ENCODE measurements around the gene BACH2. TPM values are rescaled to one million over a fixed set of nuclear protein-coding genes. Genes with fewer than 3 reads are reported as not detected.
A peak's percentile ranks its signal among the peaks of the same experiment; 100 is the strongest.

The BACH2 gene
- total and polyA plus RNA-seq, 4 experiments from 2014 or later, result 6.5 to 48.0 (median 25.8) TPM

DNA sequence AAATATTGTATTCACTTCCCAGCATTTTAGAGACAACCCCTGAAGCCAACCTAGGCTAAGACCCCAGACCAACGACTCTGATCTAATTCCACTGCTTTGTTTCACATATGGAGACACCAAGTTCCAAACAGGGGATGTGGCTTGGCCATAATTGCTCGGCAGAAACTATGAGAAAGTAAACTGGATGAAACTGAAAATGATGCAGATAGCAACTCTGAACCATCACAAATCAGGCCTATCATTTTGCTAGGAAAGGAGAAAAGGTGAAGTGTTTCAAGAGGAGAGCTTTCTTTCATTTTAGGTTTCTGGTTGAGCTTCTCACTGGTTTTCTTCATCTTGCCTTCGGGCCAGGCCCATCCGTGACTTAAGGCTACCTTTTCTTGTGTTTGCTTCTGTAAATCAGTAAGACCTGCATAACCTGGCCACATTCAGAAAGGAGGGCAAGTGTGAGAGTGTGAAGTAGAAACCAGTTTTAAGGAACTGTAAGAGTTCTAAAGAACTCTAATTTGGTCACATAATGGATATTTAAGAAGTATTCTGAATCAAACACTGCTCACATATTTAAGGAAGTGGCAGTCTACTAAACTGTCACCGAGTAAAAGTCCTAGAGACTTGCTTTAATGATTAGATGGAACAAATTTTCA lies 105.8 kb downstream of the BACH2 start:
- Mint-ChIP-seq H3K4me3 (peak overlapping the region; percentile 0 to 68 (median 22)), H3K4me1 (peaks cover 28 to 65% (median 46%) of the 10 kb centered on the region in 4 donors), H3K36me3 (peaks cover 0 to 10% of the 10 kb centered on the region in 2 donors), H3K27ac (peak overlapping the region; percentile 13 to 83 (median 67)), H3K9me3 (no peaks in the 10 kb centered on the region), H3K27me3 (no peaks in the 10 kb centered on the region)
- Histone ChIP-seq H3K36me3 (ENCODE audit: insufficient read depth, low read length) (no peaks in the 10 kb centered on the region), H3K27ac (ENCODE audit: low read depth, low read length) (no peak overlapping the region), H3K4me3 (ENCODE audit: low read length in 2 of 2) (no peak overlapping the region), H3K4me1 (ENCODE audit: insufficient read depth, low read length) (peaks cover 40% of the 10 kb centered on the region), H3K9me3 (ENCODE audit: control insufficient read depth in 1 of 2, low read length in 2 of 2) (no peaks in the 10 kb centered on the region), H3K27me3 (ENCODE audit: insufficient read depth, low read length) (no peaks in the 10 kb centered on the region)
- ChIA-PET CTCF (ENCODE audit: partially characterized antibody) (interaction anchor here (0.9 kb wide), 1 partner anchor 250 kb away, joined by 3 read pairs; no protein-coding TSS in a partner anchor), POLR2A (ENCODE audit: partially characterized antibody) (no interaction called here)
- no peak for DNase-seq
- intact Hi-C loops (cut with micrococcal nuclease), result no loop called here

DNA sequence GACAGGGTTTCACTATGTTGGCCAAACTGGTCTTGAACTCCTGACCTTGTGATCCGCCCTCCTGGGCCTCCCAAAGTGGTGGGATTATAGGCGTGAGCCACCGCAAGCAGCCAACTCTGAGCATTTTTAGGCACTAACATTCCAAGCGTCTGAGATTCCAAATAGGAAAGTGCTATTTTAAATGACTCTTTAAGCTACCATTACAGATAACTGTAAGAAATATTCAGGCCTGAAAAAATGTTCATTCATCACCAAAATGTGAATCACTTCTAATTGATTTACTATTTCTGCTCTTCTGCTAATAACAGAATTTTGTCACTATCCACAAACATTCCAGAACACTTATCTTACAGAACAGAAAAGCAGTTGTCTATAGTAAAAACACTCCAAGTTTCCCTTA lies 106.5 kb downstream of the BACH2 start:
- peaks cover 0 to 10% of the 10 kb centered on the region in 2 donors for H3K36me3 Mint-ChIP-seq
- Histone ChIP-seq H3K27ac (ENCODE audit: low read depth, low read length) (no peak overlapping the region), H3K4me1 (ENCODE audit: insufficient read depth, low read length) (peaks cover 40% of the 10 kb centered on the region), H3K36me3 (ENCODE audit: insufficient read depth, low read length) (no peaks in the 10 kb centered on the region), H3K4me3 (ENCODE audit: low read length in 2 of 2) (no peak overlapping the region), H3K27me3 (ENCODE audit: insufficient read depth, low read length) (no peaks in the 10 kb centered on the region), H3K9me3 (ENCODE audit: control insufficient read depth in 1 of 2, low read length in 2 of 2) (no peaks in the 10 kb centered on the region)
- H3K27ac Mint-ChIP-seq, result peak overlapping the region in 4 of 7 donors; percentile 25 to 67 (median 58)
- intact Hi-C loops (cut with micrococcal nuclease), result no loop called here
- no peaks in the 10 kb centered on the region for H3K9me3 Mint-ChIP-seq
- ChIA-PET POLR2A (ENCODE audit: partially characterized antibody) (no interaction called here), CTCF (ENCODE audit: partially characterized antibody) (no interaction called here)
- peak overlapping the region in 2 of 8 donors; percentile 38 to 68 for H3K4me3 Mint-ChIP-seq
- no peak for DNase-seq
- no peaks in the 10 kb centered on the region for H3K27me3 Mint-ChIP-seq
- H3K4me1 Mint-ChIP-seq, result peaks cover 24 to 60% (median 42%) of the 10 kb centered on the region in 4 donors

DNA sequence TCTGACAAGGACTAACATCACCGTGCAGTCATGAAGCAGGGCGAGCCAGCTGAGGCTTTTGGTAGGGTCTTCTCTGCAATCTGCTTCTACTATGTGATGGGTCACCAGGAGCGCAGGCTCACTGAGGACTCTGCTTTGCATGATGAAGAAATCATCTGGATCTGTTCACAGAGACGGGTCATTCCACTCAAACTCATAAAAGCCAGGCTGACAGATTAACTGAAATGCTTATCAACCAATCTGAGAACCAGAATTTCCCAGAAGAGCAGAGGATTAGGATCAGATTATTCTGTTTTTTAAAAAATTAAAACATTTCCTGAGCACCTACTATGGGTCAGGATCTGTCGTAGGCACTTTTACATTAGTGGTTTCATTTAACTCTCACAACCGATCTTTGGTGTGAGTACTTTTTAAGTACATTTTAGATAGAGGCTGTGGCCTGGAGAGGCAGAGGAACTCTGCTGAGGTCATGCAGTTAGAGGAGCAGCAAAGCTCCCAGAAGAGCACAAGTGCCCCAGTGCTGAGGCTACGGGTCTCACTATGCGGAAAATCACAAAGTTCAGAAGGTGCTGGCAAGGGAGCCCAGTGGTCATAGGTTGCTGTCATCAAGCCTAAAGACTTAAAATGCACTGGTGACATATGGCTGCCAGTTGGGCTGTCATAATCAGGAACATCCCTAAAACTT lies 109.1 kb downstream of the BACH2 start:
- H3K4me3 Mint-ChIP-seq, result peak overlapping the region; percentile 49 to 82 (median 73)
- CTCF ChIA-PET (ENCODE audit: partially characterized antibody), result interaction anchor here (1.5 kb wide), 1 partner anchor 247 kb away, joined by 3 read pairs; no protein-coding TSS in a partner anchor
- intact Hi-C loops (cut with micrococcal nuclease), result no loop called here
- Histone ChIP-seq H3K4me1 (ENCODE audit: insufficient read depth, low read length) (peaks cover 41% of the 10 kb centered on the region), H3K4me3 (ENCODE audit: low read length in 2 of 2) (peak overlapping the region in 1 of 2 donors; percentile 11), H3K27me3 (ENCODE audit: insufficient read depth, low read length) (no peaks in the 10 kb centered on the region), H3K27ac (ENCODE audit: low read depth, low read length) (peak overlapping the region; percentile 10), H3K36me3 (ENCODE audit: insufficient read depth, low read length) (no peaks in the 10 kb centered on the region), H3K9me3 (ENCODE audit: control insufficient read depth in 1 of 2, low read length in 2 of 2) (no peaks in the 10 kb centered on the region)
- H3K27ac Mint-ChIP-seq, result peak overlapping the region; percentile 39 to 95 (median 88)
- DNase-seq, result no peak
- POLR2A ChIA-PET (ENCODE audit: partially characterized antibody), result interaction anchor here (0.8 to 1.9 kb wide), 6 partner anchors 9 to 247 kb away, joined by 3 to 5 read pairs (median 4); no protein-coding TSS in a partner anchor
- peaks cover 19 to 65% (median 41%) of the 10 kb centered on the region in 4 donors for H3K4me1 Mint-ChIP-seq
- H3K27me3 Mint-ChIP-seq, result no peaks in the 10 kb centered on the region
- peaks cover 0 to 2% of the 10 kb centered on the region in 2 donors for H3K36me3 Mint-ChIP-seq
- no peaks in the 10 kb centered on the region for H3K9me3 Mint-ChIP-seq

DNA sequence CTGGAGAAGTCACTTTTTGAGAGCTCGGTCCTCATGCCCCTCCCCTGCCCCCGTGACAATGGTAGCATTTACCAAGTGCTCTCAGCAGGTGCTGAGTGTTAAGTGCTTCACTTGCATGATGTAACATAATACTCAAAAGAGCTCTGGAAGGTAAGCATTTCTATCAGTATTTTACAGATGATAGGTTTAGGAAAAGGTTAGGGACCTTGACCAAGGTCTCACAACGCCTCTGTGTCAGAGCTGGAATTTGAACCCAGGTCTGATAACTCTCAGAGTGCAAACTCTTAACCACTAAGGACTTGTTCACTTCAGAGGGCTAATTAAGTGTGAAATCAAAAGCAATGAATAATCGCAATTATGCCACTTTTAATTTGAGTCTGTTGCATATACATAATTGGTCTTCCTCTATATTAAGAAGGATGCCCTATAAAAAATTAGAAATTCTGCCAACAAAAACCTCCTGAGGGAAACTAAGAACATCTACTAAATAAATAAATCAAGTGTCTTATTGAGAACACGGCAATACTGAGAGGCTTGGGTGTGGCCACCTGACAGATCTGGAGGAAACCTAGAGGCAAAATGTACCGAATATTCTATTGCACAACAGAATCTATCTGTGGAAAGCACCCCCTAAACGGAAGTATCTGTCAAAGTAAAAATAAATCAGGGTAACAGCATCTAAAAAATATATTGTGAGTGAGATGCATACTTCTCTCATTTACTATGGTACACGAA lies 109.8 kb downstream of the BACH2 start:
- Mint-ChIP-seq H3K4me1 (peaks cover 21 to 68% (median 43%) of the 10 kb centered on the region in 4 donors), H3K9me3 (no peaks in the 10 kb centered on the region), H3K27me3 (no peaks in the 10 kb centered on the region), H3K36me3 (peaks cover 0 to 2% of the 10 kb centered on the region in 2 donors), H3K4me3 (peak overlapping the region; percentile 49 to 82 (median 73)), H3K27ac (peak overlapping the region; percentile 39 to 95 (median 88))
- Histone ChIP-seq H3K36me3 (ENCODE audit: insufficient read depth, low read length) (no peaks in the 10 kb centered on the region), H3K4me1 (ENCODE audit: insufficient read depth, low read length) (peaks cover 41% of the 10 kb centered on the region), H3K4me3 (ENCODE audit: low read length in 2 of 2) (peak overlapping the region in 1 of 2 donors; percentile 11), H3K27ac (ENCODE audit: low read depth, low read length) (peak overlapping the region; percentile 10), H3K9me3 (ENCODE audit: control insufficient read depth in 1 of 2, low read length in 2 of 2) (no peaks in the 10 kb centered on the region), H3K27me3 (ENCODE audit: insufficient read depth, low read length) (no peaks in the 10 kb centered on the region)
- ChIA-PET CTCF (ENCODE audit: partially characterized antibody) (interaction anchor here (0.8 to 1.4 kb wide), 3 partner anchors 9 to 232 kb away, joined by 3 read pairs; no protein-coding TSS in a partner anchor), POLR2A (ENCODE audit: partially characterized antibody) (interaction anchor here (1.2 to 1.9 kb wide), 3 partner anchors 10 to 87 kb away, joined by 3 to 5 read pairs (median 4); no protein-coding TSS in a partner anchor)
- intact Hi-C loops (cut with micrococcal nuclease), result no loop called here
- peak; percentile 12 to 52 (median 37) for DNase-seq

DNA sequence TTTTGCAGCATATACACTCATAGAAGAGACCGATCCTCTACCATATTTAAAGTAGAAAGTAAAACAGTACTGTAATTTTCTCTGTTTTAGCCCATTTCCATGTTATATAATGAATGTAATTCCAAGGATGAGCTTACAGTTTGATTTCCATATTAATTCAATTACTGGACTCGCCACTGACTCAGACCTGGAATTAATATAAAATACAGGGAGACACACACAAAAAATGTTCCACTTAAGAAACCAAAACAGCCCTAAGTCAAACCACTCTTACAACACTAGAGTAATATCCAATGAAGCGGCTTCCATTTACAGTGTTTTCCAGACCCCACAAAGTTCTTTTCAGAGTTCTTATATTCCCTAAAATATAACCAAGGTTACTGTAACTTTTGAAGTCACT lies 110.6 kb downstream of the BACH2 start:
- no peaks in the 10 kb centered on the region for H3K27me3 Mint-ChIP-seq
- H3K4me3 ChIP-seq (ENCODE audit: low read length in 2 of 2), result no peak overlapping the region
- intact Hi-C loops (cut with micrococcal nuclease), result no loop called here
- H3K4me1 Mint-ChIP-seq, result peaks cover 20 to 66% (median 44%) of the 10 kb centered on the region in 4 donors
- no peak overlapping the region for H3K27ac ChIP-seq (ENCODE audit: low read depth, low read length)
- ChIA-PET POLR2A (ENCODE audit: partially characterized antibody) (interaction anchor here (1.2 to 1.9 kb wide), 2 partner anchors 9 to 88 kb away, joined by 3 to 5 read pairs; no protein-coding TSS in a partner anchor), CTCF (ENCODE audit: partially characterized antibody) (interaction anchor here (0.8 to 1.4 kb wide), 3 partner anchors 8 to 231 kb away, joined by 3 read pairs; no protein-coding TSS in a partner anchor)
- DNase-seq, result no peak
- no peaks in the 10 kb centered on the region for H3K27me3 ChIP-seq (ENCODE audit: insufficient read depth, low read length)
- no peaks in the 10 kb centered on the region for H3K36me3 ChIP-seq (ENCODE audit: insufficient read depth, low read length)
- H3K4me3 Mint-ChIP-seq, result peak overlapping the region in 1 of 8 donors; percentile 78
- peak overlapping the region in 5 of 7 donors; percentile 0 to 95 (median 55) for H3K27ac Mint-ChIP-seq
- H3K4me1 ChIP-seq (ENCODE audit: insufficient read depth, low read length), result peaks cover 36% of the 10 kb centered on the region
- peaks cover 0 to 2% of the 10 kb centered on the region in 2 donors for H3K36me3 Mint-ChIP-seq
- H3K9me3 ChIP-seq (ENCODE audit: control insufficient read depth in 1 of 2, low read length in 2 of 2), result no peaks in the 10 kb centered on the region
- no peaks in the 10 kb centered on the region for H3K9me3 Mint-ChIP-seq

DNA sequence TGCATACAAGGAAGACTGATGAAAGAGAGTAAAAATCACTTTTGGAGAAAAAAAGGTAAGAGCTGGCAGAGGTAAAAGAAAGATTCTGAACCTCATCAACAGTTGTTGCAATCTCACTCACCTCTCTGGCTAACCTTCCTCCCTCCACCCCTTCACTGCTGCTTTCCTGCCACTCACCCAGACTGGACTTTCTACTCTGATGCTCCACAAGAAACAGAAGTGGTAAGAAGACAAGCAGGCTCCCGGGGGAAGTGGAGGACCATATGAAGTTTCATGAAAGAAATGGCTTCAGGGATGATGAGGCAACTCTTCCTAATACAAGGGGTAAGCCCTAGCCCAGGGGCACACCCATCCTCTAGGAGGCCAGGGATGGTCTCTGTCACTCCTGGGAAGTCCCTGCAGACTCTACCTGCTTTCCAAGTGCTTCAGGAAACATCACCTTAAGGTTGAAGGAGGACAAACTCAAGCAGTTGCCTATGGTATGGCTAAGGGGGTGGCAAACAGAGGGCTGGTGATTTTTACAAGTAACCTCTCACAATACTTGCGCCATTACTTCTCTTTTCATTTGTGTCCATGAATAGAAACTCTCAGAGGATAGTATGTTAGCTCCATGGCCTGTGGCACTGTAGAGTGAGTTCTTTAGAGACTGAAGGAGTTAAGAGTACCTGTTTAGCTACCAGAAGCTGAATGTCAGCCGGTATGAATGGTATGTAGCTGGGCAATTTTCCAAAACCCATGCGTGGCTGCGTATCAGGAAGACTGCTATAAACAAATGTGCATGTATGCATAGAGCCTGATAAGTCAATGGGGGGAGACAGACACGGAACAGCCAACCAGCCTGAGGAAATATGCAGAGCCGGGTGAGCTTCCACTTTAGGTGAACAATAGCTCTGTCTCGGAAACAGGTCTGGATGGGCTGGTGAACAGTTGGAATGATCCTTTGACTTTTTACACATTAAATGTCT lies 112.0 kb downstream of the BACH2 start:
- POLR2A ChIA-PET (ENCODE audit: partially characterized antibody), result no interaction called here
- no peaks in the 10 kb centered on the region for H3K36me3 ChIP-seq (ENCODE audit: insufficient read depth, low read length)
- Mint-ChIP-seq H3K36me3 (peaks cover 0 to 2% of the 10 kb centered on the region in 2 donors), H3K27ac (no peak overlapping the region), H3K9me3 (no peaks in the 10 kb centered on the region), H3K27me3 (no peaks in the 10 kb centered on the region), H3K4me3 (peak overlapping the region in 1 of 8 donors; percentile 59), H3K4me1 (peaks cover 14 to 56% (median 35%) of the 10 kb centered on the region in 4 donors)
- CTCF ChIA-PET (ENCODE audit: partially characterized antibody), result interaction anchor here (0.7 to 2.0 kb wide), 4 partner anchors 25 to 294 kb away, joined by 3 to 5 read pairs (median 3); no protein-coding TSS in a partner anchor
- H3K4me1 ChIP-seq (ENCODE audit: insufficient read depth, low read length), result peaks cover 27% of the 10 kb centered on the region
- DNase-seq, result no peak
- H3K9me3 ChIP-seq (ENCODE audit: control insufficient read depth in 1 of 2, low read length in 2 of 2), result no peaks in the 10 kb centered on the region
- intact Hi-C loops (cut with micrococcal nuclease), result no loop called here
- no peaks in the 10 kb centered on the region for H3K27me3 ChIP-seq (ENCODE audit: insufficient read depth, low read length)
- H3K27ac ChIP-seq (ENCODE audit: low read depth, low read length), result no peak overlapping the region
- H3K4me3 ChIP-seq (ENCODE audit: low read length in 2 of 2), result no peak overlapping the region
